Fibroblast of lung (primary cell): ENCODE data around the gene ESPNL. TPM values are rescaled to one million over a fixed set of nuclear protein-coding genes. Genes with fewer than 3 reads are reported as not detected.

Experiments
- DNase-seq, 2 donors: peaks; one replicate each; pipeline versions ENCODE4 v3.0.0 to v3.0.0-alpha.2; 2010; ENCODE audit warnings: low read depth in 2 of 2
- H2AFZ ChIP-seq: 2 replicates; pipeline ENCODE4 v1.5.1; 2012; ENCODE audit warnings: low read length, control low read depth, inconsistent platforms
- H3K27ac ChIP-seq: 2 replicates; pipeline ENCODE4 v1.5.1; 2011; ENCODE audit warnings: low read length, control low read depth; ENCODE audit not compliant: insufficient read depth
- H3K27me3 ChIP-seq: 2 replicates; pipeline ENCODE4 v1.5.1; 2011; ENCODE audit warnings: mild to moderate bottlenecking, low read length; ENCODE audit not compliant: control insufficient read depth, insufficient read depth
- H3K36me3 ChIP-seq: 2 replicates; pipeline ENCODE4 v1.5.1; 2011; ENCODE audit warnings: low read length; ENCODE audit not compliant: control insufficient read depth, insufficient read depth
- H3K4me1 ChIP-seq: 2 replicates; pipeline ENCODE4 v1.5.1; 2011; ENCODE audit warnings: low read length; ENCODE audit not compliant: control insufficient read depth, insufficient read depth; ENCODE audit errors: extremely low read depth
- H3K4me2 ChIP-seq: 2 replicates; pipeline ENCODE4 v1.5.1; 2011; ENCODE audit warnings: low read length, control low read depth; ENCODE audit not compliant: insufficient read depth; ENCODE audit errors: extremely low read depth
- H3K4me3 ChIP-seq, 4 experiments: fragments of 200-600 bp in 1 of 4; sonication (generic) in 1 of 4; replicated peaks in 1 of 4; 2 replicates each; pipeline ENCODE4 v1.5.1; 2011 to 2016; ENCODE audit warnings: low read length in 4 of 4, low read depth in 3 of 4, mild to moderate bottlenecking in 3 of 4, control low read depth in 2 of 4, inconsistent platforms in 1 of 4, mixed read lengths in 1 of 4; ENCODE audit not compliant: insufficient read depth in 1 of 4; ENCODE audit errors: control extremely low read depth in 1 of 4
- H3K79me2 ChIP-seq: 2 replicates; pipeline ENCODE4 v1.5.1; 2012; ENCODE audit warnings: mild to moderate bottlenecking, low read length, inconsistent platforms; ENCODE audit not compliant: control insufficient read depth, insufficient read depth
- H3K9ac ChIP-seq: 2 replicates; pipeline ENCODE4 v1.5.1; 2011; ENCODE audit warnings: mild to moderate bottlenecking, low read length, control low read depth; ENCODE audit not compliant: insufficient read depth
- H3K9me3 ChIP-seq: 2 replicates; pipeline ENCODE4 v1.5.1; 2012; ENCODE audit warnings: low read depth, low read length; ENCODE audit not compliant: control insufficient read depth, insufficient read depth
- H4K20me1 ChIP-seq: 2 replicates; pipeline ENCODE4 v1.5.1; 2011; ENCODE audit warnings: low read length; ENCODE audit not compliant: control insufficient read depth, insufficient read depth; ENCODE audit errors: extremely low read depth
- CTCF ChIP-seq, 2 donors: IDR thresholded peaks in 1 of 2; conservative IDR thresholded peaks in 1 of 2; 1 replicate in 1 of 2; 2 replicates in 1 of 2; pipeline ENCODE4 v1.5.1; 2011 to 2012; ENCODE audit warnings: low read length in 2 of 2, control low read depth in 1 of 2, inconsistent platforms in 1 of 2, low read depth in 1 of 2, mild to moderate bottlenecking in 1 of 2
- EZH2 ChIP-seq: IDR thresholded peaks from 2 replicates; pipeline ENCODE4 v1.5.1; 2012; ENCODE audit warnings: low read length, control low read depth, mild to moderate bottlenecking; ENCODE audit errors: missing control alignments
- polyA plus RNA-seq, 2 donors: library from polyadenylated mRNA; depleted of rRNA in 1 of 2; stranded (reverse) in 1 of 2; unstranded in 1 of 2; fragments of >200 nt; gene quantifications; 2 replicates each; pipeline ENCODE4 v1.2.1, GENCODE V29; 2011 to 2012; ENCODE audit warnings: missing spikeins in 1 of 2
- total RNA-seq: library from RNA; depleted of rRNA; stranded (reverse); fragments of >200 nt; gene quantifications from 2 replicates; pipeline ENCODE4 v1.2.1, GENCODE V29; 2014

The ESPNL gene
- total and polyA plus RNA-seq, 2 donors (not counting 1 experiment from before 2014, with no cell fraction given): 0.79 to 2.8 TPM

- Histone ChIP-seq H3K4me1 (no peaks in the 10 kb centered on the region), H3K9ac (no peak overlapping the region), H4K20me1 (no peaks in the 10 kb centered on the region), H3K9me3 (no peaks in the 10 kb centered on the region), H3K27me3 (peaks cover 9% of the 10 kb centered on the region), H3K79me2 (no peaks in the 10 kb centered on the region), H3K4me2 (no peak overlapping the region), H3K36me3 (no peaks in the 10 kb centered on the region), H3K4me3 (no peak overlapping the region), H2AFZ (no peak overlapping the region), H3K27ac (no peak overlapping the region)
- DNase-seq: peak in 1 of 2 donors; percentile 10
- peak in 1 of 2 donors; percentile 14 for TF ChIP-seq CTCF (conservative IDR thresholded peaks at IDR 0.05 in 1 of 2, IDR thresholded peaks at IDR 0.05 in 1 of 2; ENCODE audit: low read depth in 1 of 2, low read length in 2 of 2)
- no peak for TF ChIP-seq EZH2
These were observed 20.5 kb downstream of the ESPNL start for GRCh38 chr2:238120463-238121298.

DNA sequence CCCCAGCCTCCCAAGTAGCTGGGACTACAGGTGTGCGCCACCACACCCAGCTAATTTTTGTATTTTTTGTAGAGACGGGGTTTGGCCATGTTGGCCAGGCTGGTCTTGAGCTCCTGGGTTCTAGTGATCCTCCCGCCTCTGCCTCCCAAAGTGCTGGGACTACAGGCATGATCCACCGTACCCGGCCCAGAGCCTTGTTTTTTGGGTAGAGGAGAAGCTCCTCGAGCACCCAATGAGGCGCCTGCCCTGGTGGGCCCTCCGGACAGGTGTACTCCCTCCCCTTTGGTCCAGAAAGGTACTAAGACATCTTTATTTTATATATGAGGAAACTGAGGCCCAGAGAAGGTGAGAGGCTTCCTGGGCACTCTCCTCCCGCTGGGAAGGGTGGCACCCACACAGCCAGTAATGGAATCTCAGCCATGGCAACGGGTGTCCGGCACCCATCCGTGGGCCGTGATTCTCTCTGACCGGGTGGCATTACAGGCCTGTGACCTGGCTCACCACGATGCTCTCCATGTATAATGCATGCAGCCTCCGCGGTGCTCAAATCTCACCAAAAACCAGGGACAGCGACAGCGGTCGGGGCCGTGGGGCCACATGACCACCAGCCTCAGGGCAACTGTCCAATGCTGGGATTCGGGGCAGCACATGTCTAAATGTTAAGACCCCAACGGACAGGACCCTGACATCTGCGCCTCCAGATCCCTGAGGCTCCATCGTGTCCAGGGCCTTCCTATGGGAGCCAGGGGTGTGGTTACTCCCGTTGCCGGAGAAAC is 21.6 kb downstream of the ESPNL start:
- no peak for DNase-seq
- Histone ChIP-seq H3K9me3 (no peaks in the 10 kb centered on the region), H3K4me1 (peaks cover under 1% of the 10 kb centered on the region)

More for the DNA sequence above, 21.6 kb downstream of the ESPNL start:
- H3K4me3 ChIP-seq: no peak overlapping the region
- no peak overlapping the region for H2AFZ ChIP-seq
- no peak overlapping the region for H3K4me2 ChIP-seq
- TF ChIP-seq CTCF (conservative IDR thresholded peaks at IDR 0.05 in 1 of 2, IDR thresholded peaks at IDR 0.05 in 1 of 2; ENCODE audit: low read depth in 1 of 2, low read length in 2 of 2) (no peak), EZH2 (no peak)
- H3K27ac ChIP-seq: no peak overlapping the region
- H4K20me1 ChIP-seq: no peaks in the 10 kb centered on the region
- no peaks in the 10 kb centered on the region for H3K36me3 ChIP-seq
- no peak overlapping the region for H3K9ac ChIP-seq
- peaks cover 9% of the 10 kb centered on the region for H3K27me3 ChIP-seq
- H3K79me2 ChIP-seq: no peaks in the 10 kb centered on the region
